WTC11 (cell line): ENCODE measurements around the gene SEZ6L. TPM values are rescaled to one million over a fixed set of nuclear protein-coding genes. Genes with fewer than 3 reads are reported as not detected.

ENCODE experiments used
- ATAC-seq: fragments of 200-7000 bp; cut with Tn5 transposase; 2 replicates; pipeline ENCODE4 v1.10.0; 2021; ENCODE audit warnings: mild to moderate bottlenecking, moderate library complexity
- CTCF ChIA-PET: fragments of 300-600 bp; sonication (Branson Sonifier 250); formaldehyde crosslinking; loops from one replicate; lab custom pipeline; 2021; ENCODE audit warnings: antibody characterized with exemption; lab: Charles Lee
- POLR2A ChIA-PET: fragments of 350-600 bp; sonication (Branson Sonifier 250); formaldehyde crosslinking; loops from one replicate; lab custom pipeline; 2021; ENCODE audit warnings: antibody characterized with exemption; lab: Charles Lee
- DNase-seq: peaks from one replicate; pipeline ENCODE4 v3.0.0; 2021; ENCODE audit warnings: low spot score
- H3K27ac Mint-ChIP-seq: 2 replicates; pipeline ENCODE4 v1.8.0; 2021; ENCODE audit warnings: mixed read lengths
- H3K27me3 Mint-ChIP-seq: 2 replicates; pipeline ENCODE4 v1.8.0; 2021; ENCODE audit warnings: low read depth, mild to moderate bottlenecking, moderate library complexity, mixed read lengths
- H3K36me3 Mint-ChIP-seq: 2 replicates; pipeline ENCODE4 v1.8.0; 2021; ENCODE audit warnings: mixed read lengths
- H3K4me1 Mint-ChIP-seq: 2 replicates; pipeline ENCODE4 v1.8.0; 2022; ENCODE audit warnings: mixed read lengths
- H3K4me3 Mint-ChIP-seq: 2 replicates; pipeline ENCODE4 v1.8.0; 2021; ENCODE audit warnings: mild to moderate bottlenecking, moderate library complexity, mixed read lengths
- H3K9me3 Mint-ChIP-seq: 2 replicates; pipeline ENCODE4 v1.8.0; 2021; ENCODE audit warnings: mixed read lengths
- ARID4B ChIP-seq: sonication (generic); formaldehyde crosslinking; IDR thresholded peaks from 2 replicates; pipeline ENCODE4 v1.8.0; 2023; ENCODE audit warnings: missing genetic modification reagents, mild to moderate bottlenecking, borderline replicate concordance
- GABPB1 ChIP-seq: sonication (generic); formaldehyde crosslinking; IDR thresholded peaks from 2 replicates; pipeline ENCODE4 v1.8.1; 2023; ENCODE audit warnings: mild to moderate bottlenecking, missing genetic modification reagents
- NFATC4 ChIP-seq: fragments of 250-450 bp; sonication (Bioruptor Pico); IDR thresholded peaks from 2 replicates; pipeline ENCODE4 v1.9.0; 2021; ENCODE audit warnings: mild to moderate bottlenecking
- OVOL2 ChIP-seq: fragments of 250-450 bp; sonication (Bioruptor Pico); IDR thresholded peaks from 2 replicates; pipeline ENCODE4 v1.9.0; 2021; ENCODE audit warnings: mild to moderate bottlenecking, borderline replicate concordance
- PREB ChIP-seq: sonication (generic); formaldehyde crosslinking; IDR thresholded peaks from 2 replicates; pipeline ENCODE4 v1.8.1; 2022; ENCODE audit warnings: mild to moderate bottlenecking, missing genetic modification reagents, moderate library complexity, borderline replicate concordance
- ZMAT4 ChIP-seq: fragments of 250-450 bp; sonication (Bioruptor Pico); IDR thresholded peaks from 2 replicates; pipeline ENCODE4 v1.9.0; 2021; ENCODE audit warnings: mild to moderate bottlenecking
- ZNF317 ChIP-seq: sonication (generic); formaldehyde crosslinking; IDR thresholded peaks from 2 replicates; pipeline ENCODE4 v1.8.1; 2023; ENCODE audit warnings: low read depth, mild to moderate bottlenecking, moderate library complexity, missing genetic modification reagents, borderline replicate concordance
- total RNA-seq: library from RNA; stranded (reverse); gene quantifications from 3 replicates; pipeline ENCODE4 v1.2.3, GENCODE V29; 2021
- TF ChIP-seq, protein P1 (sequence below): fragments of 250-450 bp; sonication (Bioruptor Pico); IDR thresholded peaks from 2 replicates; pipeline ENCODE4 v1.8.0; 2021; ENCODE audit warnings: mild to moderate bottlenecking
- TF ChIP-seq, protein P2 (sequence below): fragments of 250-450 bp; sonication (Bioruptor Pico); IDR thresholded peaks from 2 replicates; pipeline ENCODE4 v1.9.0; 2021; ENCODE audit warnings: mild to moderate bottlenecking, borderline replicate concordance

SEZ6L gene
- total RNA-seq, 1 experiment from 2014 or later: 0.57 TPM

GRCh38 chr22:26314656-26315055 is 145.4 kb downstream of the SEZ6L start (continued):
- no peak for TF ChIP-seq ARID4B (CRISPR knock-in tag)
- TF ChIP-seq, protein P1, sequence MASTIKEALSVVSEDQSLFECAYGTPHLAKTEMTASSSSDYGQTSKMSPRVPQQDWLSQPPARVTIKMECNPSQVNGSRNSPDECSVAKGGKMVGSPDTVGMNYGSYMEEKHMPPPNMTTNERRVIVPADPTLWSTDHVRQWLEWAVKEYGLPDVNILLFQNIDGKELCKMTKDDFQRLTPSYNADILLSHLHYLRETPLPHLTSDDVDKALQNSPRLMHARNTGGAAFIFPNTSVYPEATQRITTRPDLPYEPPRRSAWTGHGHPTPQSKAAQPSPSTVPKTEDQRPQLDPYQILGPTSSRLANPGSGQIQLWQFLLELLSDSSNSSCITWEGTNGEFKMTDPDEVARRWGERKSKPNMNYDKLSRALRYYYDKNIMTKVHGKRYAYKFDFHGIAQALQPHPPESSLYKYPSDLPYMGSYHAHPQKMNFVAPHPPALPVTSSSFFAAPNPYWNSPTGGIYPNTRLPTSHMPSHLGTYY (CRISPR knock-in tag): no peak
- no peak for TF ChIP-seq NFATC4 (CRISPR knock-in tag)
- no peak for TF ChIP-seq OVOL2

DNA sequence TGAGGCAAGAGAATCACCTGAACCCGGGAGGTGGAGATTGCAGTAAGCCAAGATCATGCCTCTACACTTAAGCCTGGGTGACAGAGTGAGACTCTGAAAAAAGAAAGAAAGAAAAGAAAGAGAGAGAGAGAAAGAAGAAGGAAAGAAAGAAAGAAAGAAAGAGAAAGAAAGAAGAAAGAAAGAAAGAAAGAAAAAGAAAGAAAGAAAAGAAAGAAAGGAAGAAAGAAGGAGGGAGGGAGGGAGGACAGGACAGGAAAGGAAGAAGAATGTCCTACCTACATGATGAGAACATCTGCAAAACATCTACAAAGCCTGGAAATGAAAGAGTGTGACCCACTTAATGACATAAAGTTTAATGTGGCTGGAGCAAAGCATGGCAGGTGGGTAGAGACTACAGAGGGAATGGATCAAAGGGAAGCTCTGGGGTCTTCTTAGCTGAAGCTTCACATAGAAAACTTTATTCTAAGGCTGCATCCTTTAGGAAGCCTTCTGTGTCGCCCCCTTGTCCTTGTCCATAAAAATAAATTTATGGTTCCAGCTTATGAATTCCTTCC is 147.5 kb downstream of the SEZ6L start:
- ATAC-seq: no peak
- H3K4me3 Mint-ChIP-seq: no peak overlapping the region
- CTCF ChIA-PET: interaction anchor here (0.6 to 1.9 kb wide), 3 partner anchors 14 to 144 kb away, joined by 3 to 8 read pairs (median 3); no protein-coding TSS in a partner anchor
- no peaks in the 10 kb centered on the region for H3K4me1 Mint-ChIP-seq
- peaks cover 4% of the 10 kb centered on the region; the same call in 1 of the 2 replicates for H3K27me3 Mint-ChIP-seq
- H3K27ac Mint-ChIP-seq: no peak overlapping the region
- POLR2A ChIA-PET: no interaction called here
- no peaks in the 10 kb centered on the region for H3K9me3 Mint-ChIP-seq
- DNase-seq: no peak
- no peak for TF ChIP-seq ZMAT4
- TF ChIP-seq, protein P2, sequence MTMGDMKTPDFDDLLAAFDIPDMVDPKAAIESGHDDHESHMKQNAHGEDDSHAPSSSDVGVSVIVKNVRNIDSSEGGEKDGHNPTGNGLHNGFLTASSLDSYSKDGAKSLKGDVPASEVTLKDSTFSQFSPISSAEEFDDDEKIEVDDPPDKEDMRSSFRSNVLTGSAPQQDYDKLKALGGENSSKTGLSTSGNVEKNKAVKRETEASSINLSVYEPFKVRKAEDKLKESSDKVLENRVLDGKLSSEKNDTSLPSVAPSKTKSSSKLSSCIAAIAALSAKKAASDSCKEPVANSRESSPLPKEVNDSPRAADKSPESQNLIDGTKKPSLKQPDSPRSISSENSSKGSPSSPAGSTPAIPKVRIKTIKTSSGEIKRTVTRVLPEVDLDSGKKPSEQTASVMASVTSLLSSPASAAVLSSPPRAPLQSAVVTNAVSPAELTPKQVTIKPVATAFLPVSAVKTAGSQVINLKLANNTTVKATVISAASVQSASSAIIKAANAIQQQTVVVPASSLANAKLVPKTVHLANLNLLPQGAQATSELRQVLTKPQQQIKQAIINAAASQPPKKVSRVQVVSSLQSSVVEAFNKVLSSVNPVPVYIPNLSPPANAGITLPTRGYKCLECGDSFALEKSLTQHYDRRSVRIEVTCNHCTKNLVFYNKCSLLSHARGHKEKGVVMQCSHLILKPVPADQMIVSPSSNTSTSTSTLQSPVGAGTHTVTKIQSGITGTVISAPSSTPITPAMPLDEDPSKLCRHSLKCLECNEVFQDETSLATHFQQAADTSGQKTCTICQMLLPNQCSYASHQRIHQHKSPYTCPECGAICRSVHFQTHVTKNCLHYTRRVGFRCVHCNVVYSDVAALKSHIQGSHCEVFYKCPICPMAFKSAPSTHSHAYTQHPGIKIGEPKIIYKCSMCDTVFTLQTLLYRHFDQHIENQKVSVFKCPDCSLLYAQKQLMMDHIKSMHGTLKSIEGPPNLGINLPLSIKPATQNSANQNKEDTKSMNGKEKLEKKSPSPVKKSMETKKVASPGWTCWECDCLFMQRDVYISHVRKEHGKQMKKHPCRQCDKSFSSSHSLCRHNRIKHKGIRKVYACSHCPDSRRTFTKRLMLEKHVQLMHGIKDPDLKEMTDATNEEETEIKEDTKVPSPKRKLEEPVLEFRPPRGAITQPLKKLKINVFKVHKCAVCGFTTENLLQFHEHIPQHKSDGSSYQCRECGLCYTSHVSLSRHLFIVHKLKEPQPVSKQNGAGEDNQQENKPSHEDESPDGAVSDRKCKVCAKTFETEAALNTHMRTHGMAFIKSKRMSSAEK (CRISPR knock-in tag): no peak
- TF ChIP-seq, all 79 proteins: peak for 0
- no peaks in the 10 kb centered on the region for H3K36me3 Mint-ChIP-seq

GRCh38 chr22:26318975-26319374 is 149.7 kb downstream of the SEZ6L start:
- Mint-ChIP-seq H3K4me3 (no peak overlapping the region), H3K36me3 (no peaks in the 10 kb centered on the region)
- DNase-seq: no peak

More at GRCh38 chr22:26318975-26319374, 149.7 kb downstream of the SEZ6L start:
- Mint-ChIP-seq H3K27ac (no peak overlapping the region), H3K4me1 (no peaks in the 10 kb centered on the region), H3K9me3 (no peaks in the 10 kb centered on the region), H3K27me3 (no peaks in the 10 kb centered on the region)
- ChIA-PET POLR2A (interaction anchor here (0.7 kb wide), 1 partner anchor 12 kb away, joined by 4 read pairs; no protein-coding TSS in a partner anchor), CTCF (interaction anchor here (1.2 to 8.9 kb wide), 2 partner anchors 12 to 147 kb away, joined by 4 to 62 read pairs; no protein-coding TSS in a partner anchor)
- TF ChIP-seq ZNF317: peak; percentile 53; the same call in 1 of the 2 replicates
- TF ChIP-seq PREB (CRISPR knock-in tag): no peak
- no peak for TF ChIP-seq GABPB1 (CRISPR knock-in tag)
- ATAC-seq: peak; percentile 30; the same call in 1 of the 2 replicates
